ENCODE results near the gene GPD2.

Gene GPD2

DNA sequence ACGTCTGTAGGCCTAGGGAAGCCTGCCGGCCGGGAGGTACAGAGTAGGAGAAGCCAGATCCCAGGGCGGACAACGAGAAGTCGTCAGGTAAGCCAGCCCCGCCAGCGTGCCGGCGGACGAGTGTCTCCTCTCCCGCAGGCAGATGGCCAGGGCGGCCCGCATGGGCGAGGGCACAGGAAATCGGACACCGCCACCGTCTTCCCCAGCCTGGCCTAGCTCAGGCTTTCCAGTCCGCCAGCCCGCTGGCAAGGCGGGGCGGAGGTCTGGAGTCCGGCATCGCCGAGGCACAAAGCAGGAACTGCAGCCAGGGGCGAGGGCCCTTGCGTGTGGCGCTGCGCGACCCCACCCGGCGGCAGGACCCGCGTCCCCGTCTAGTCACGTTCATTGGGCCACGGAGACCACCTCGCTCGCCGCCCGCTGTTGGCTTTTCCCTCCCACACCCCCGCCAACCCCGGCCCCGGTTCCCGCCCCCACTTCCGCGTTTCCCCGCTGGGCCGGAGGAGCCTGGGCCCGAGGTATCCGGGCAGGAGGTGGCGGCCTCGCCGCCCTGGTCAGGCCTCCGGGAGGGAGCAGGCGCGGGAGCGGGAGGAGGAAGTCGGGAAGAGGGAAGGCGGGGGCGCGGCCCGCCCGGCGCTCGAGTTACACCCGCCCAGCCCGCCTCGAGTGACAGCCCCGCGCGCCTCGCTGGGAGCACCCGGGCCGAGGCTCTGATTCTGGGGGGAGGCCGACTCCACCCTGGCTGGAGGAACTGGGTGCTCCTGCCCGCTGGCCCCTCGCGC is at the start of gene GPD2:
TSS of gene GPD2 (plus strand) at position 662 of the 779 bp plus-strand sequence. CDS start 39,727 bp downstream, outside the sequence.
- no peak for TF ChIP-seq CTCF (conservative IDR thresholded peaks at IDR 0.05; ENCODE audit: low read depth, low read length)
- peak within 1 kb of the TSS; percentile 77 for H3K4me3 ChIP-seq (ENCODE audit: low read depth, low read length)
- peak; percentile 83 for DNase-seq (ENCODE audit: low read depth)

GRCh38 chr2:156394033-156394741 is 42.0 kb upstream of the GPD2 start:
- no peak for DNase-seq (ENCODE audit: low read depth)
- TF ChIP-seq CTCF (conservative IDR thresholded peaks at IDR 0.05; ENCODE audit: low read depth, low read length) = no peak
- H3K4me3 ChIP-seq (ENCODE audit: low read depth, low read length) = no peak overlapping the region

DNA sequence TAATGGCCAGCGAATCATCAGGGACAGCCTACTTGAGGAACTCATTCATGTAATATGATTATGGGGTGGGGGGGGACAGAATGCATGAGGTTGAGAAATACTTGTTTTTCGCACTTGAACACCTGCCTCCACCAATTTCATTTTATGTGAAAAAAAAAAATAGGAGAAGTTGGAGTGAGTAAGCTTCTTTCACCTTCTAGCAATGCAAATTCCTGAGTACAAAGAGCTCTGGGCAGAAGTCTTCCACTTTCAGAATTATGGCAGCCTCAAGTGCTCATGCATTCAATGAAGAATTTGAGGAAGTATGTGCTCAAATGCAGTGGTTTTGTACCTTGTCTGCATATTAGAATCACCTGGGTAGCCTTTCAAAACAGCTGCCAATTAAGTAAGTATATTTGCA is 40.1 kb upstream of the GPD2 start:
- no peak overlapping the region for H3K4me3 ChIP-seq (ENCODE audit: low read depth, low read length)
- no peak for DNase-seq (ENCODE audit: low read depth)
- no peak for TF ChIP-seq CTCF (conservative IDR thresholded peaks at IDR 0.05; ENCODE audit: low read depth, low read length)

- no peak for TF ChIP-seq CTCF (conservative IDR thresholded peaks at IDR 0.05; ENCODE audit: low read depth, low read length)
- H3K4me3 ChIP-seq (ENCODE audit: low read depth, low read length) = no peak overlapping the region
- DNase-seq (ENCODE audit: low read depth) = no peak
These were observed 39.0 kb upstream of the GPD2 start for GRCh38 chr2:156397229-156397628.

GRCh38 chr2:156398176-156398575 is 38.0 kb upstream of the GPD2 start:
- DNase-seq (ENCODE audit: low read depth) = no peak
- no peak for TF ChIP-seq CTCF (conservative IDR thresholded peaks at IDR 0.05; ENCODE audit: low read depth, low read length)
- H3K4me3 ChIP-seq (ENCODE audit: low read depth, low read length) = no peak overlapping the region

DNA sequence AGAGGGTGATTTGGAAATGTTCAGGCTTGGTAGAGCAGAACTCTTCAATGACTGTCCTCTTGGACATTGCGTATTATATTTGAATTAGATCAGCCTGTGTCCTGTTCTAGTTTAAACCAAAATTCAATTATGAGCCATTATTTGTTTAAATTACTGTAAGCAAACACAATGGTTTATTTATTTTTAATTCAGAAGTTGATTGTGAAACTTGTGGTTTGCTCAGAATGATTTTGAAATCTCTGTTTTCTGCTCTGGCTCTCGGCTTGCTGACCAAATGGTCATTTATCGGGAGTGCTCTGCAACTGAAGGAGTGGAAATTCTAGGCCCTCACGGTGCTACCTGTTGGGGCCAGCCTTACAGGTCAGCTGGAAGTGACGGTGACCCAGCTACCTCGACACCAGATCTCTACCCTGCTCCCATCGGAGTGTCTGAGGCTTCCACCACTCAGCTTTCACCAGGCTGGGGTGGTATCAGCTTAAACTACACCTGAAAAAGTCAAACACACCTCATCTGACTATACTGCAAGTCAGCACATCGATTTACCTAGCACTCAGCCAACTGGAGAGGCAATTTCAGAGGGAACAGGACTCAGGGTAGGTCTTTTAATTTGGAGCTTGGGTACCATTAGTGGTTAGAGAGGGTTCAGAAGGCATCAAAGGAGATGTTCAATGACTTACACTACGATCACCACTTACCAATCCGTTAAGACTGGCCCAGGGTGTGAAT is 36.8 kb upstream of the GPD2 start:
- TF ChIP-seq CTCF (conservative IDR thresholded peaks at IDR 0.05; ENCODE audit: low read depth, low read length) = no peak
- DNase-seq (ENCODE audit: low read depth) = peak; percentile 70
- H3K4me3 ChIP-seq (ENCODE audit: low read depth, low read length) = peak overlapping the region; percentile 86
